WTC11 (cell line): ENCODE measurements around the gene UBL3.

Source experiments
- FOXJ3 ChIP-seq: sonication (generic); formaldehyde crosslinking; IDR thresholded peaks from 2 replicates; pipeline ENCODE4 v1.9.0; 2021; ENCODE audit warnings: missing genetic modification reagents, mild to moderate bottlenecking, borderline replicate concordance
- JUN ChIP-seq: sonication (generic); formaldehyde crosslinking; IDR thresholded peaks from 2 replicates; pipeline ENCODE4 v1.8.0; 2023; ENCODE audit warnings: mild to moderate bottlenecking, missing genetic modification reagents
- NR2C2 ChIP-seq: sonication (generic); formaldehyde crosslinking; IDR thresholded peaks from 2 replicates; pipeline ENCODE4 v1.8.0; 2022; ENCODE audit warnings: mild to moderate bottlenecking, missing genetic modification reagents
- TF ChIP-seq, protein P1 (sequence below): fragments of 200-600 bp; IDR thresholded peaks from 2 replicates; pipeline ENCODE4 v1.8.0; 2022; ENCODE audit warnings: antibody characterized with exemption

DNA sequence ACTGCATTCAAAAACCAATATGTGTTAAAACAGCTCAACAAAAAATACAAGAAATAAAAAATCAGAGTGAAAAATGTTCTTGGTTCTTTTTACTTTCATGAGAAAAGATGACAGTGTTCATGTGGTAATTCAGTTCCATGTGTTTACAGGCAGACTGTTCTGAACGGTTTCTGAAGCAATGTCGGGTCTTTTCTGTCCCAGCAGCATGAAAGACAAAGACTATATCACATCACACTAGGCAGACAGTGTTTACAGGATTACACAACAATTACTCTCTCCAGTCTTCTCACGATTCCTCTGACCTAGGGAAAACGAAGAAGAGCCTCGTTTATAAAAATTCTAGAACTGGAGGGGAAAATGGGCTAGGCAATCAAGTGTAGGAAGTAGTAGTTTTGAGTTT is 83.4 kb downstream of the UBL3 start:
- TF ChIP-seq JUN (no peak), FOXJ3 (CRISPR knock-in tag) (no peak), NR2C2 (no peak)
- TF ChIP-seq, protein P1, sequence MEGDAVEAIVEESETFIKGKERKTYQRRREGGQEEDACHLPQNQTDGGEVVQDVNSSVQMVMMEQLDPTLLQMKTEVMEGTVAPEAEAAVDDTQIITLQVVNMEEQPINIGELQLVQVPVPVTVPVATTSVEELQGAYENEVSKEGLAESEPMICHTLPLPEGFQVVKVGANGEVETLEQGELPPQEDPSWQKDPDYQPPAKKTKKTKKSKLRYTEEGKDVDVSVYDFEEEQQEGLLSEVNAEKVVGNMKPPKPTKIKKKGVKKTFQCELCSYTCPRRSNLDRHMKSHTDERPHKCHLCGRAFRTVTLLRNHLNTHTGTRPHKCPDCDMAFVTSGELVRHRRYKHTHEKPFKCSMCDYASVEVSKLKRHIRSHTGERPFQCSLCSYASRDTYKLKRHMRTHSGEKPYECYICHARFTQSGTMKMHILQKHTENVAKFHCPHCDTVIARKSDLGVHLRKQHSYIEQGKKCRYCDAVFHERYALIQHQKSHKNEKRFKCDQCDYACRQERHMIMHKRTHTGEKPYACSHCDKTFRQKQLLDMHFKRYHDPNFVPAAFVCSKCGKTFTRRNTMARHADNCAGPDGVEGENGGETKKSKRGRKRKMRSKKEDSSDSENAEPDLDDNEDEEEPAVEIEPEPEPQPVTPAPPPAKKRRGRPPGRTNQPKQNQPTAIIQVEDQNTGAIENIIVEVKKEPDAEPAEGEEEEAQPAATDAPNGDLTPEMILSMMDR: no peak
